ENCODE results near the gene PANK4. TPM values are rescaled to one million over a fixed set of nuclear protein-coding genes. Genes with fewer than 3 reads are reported as not detected.
"Not testable (repeated sequence)": the region's sequence is repeated elsewhere in the genome, so short reads cannot be mapped to it uniquely, and the experiment has no call there.

The PANK4 gene
- total RNA-seq, 6 experiments from 2014 or later: 9.6 to 18.9 (median 13.4) TPM

DNA sequence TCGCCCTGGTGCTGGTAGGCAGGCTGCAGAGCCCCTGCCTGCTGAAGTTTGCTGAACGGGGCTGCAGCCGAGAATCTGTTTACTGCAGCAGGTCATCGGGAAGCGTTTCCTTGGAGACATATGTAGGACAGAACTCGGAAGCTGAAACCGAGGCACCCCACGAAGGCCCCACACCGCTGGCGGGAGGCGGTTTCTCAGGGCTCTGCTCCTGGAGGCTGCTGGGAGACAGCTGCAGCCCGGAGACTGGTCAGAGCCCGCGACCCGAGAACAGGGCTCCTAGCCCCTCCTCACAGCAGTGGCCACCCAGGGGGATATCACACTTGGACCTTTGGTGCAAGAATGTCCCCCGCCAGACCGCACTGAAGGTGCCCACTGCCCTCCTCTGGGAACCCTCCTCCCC, 63.0 kb downstream of the PANK4 start:
- 20% methylated on average over 4 of the region's 17 CpGs for WGBS (ENCODE audit: insufficient coverage, low coverage, low lambda C conversion rate, missing lambda C conversion rate)
- TF ChIP-seq CTCF (IDR thresholded peaks at IDR 0.05) (no peak), POLR2A (IDR thresholded peaks at IDR 0.05) (no peak)
- no peak overlapping the region for H3K4me3 ChIP-seq
- DNase-seq: no peak
- no peaks in the 10 kb centered on the region for H3K9me3 ChIP-seq
- peaks cover 0 to 8% of the 10 kb centered on the region in 2 donors for H3K27me3 ChIP-seq
- no peak overlapping the region for H3K27ac ChIP-seq
- no peak for ATAC-seq
- H3K4me1 ChIP-seq: peaks cover 0 to 17% (median 1%) of the 10 kb centered on the region in 4 donors
- H3K36me3 ChIP-seq: no peaks in the 10 kb centered on the region
- intact Hi-C loops (cut with DNase I): no loop called here

GRCh38 chr1:2462819-2463218, 63.6 kb downstream of the PANK4 start:
- Histone ChIP-seq H3K27me3 (peaks cover 0 to 8% of the 10 kb centered on the region in 2 donors), H3K9me3 (no peaks in the 10 kb centered on the region), H3K27ac (no peak overlapping the region), H3K36me3 (no peaks in the 10 kb centered on the region), H3K4me1 (peaks cover 0 to 17% (median 1%) of the 10 kb centered on the region in 4 donors), H3K4me3 (no peak overlapping the region)
- intact Hi-C loops (cut with DNase I): no loop called here
- TF ChIP-seq POLR2A (IDR thresholded peaks at IDR 0.05): no peak
- TF ChIP-seq CTCF (IDR thresholded peaks at IDR 0.05): no peak
- WGBS (ENCODE audit: insufficient coverage, low coverage, low lambda C conversion rate, missing lambda C conversion rate): 40% methylated on average over 4 of the region's 15 CpGs
- DNase-seq (no peak), ATAC-seq (no peak)

DNA sequence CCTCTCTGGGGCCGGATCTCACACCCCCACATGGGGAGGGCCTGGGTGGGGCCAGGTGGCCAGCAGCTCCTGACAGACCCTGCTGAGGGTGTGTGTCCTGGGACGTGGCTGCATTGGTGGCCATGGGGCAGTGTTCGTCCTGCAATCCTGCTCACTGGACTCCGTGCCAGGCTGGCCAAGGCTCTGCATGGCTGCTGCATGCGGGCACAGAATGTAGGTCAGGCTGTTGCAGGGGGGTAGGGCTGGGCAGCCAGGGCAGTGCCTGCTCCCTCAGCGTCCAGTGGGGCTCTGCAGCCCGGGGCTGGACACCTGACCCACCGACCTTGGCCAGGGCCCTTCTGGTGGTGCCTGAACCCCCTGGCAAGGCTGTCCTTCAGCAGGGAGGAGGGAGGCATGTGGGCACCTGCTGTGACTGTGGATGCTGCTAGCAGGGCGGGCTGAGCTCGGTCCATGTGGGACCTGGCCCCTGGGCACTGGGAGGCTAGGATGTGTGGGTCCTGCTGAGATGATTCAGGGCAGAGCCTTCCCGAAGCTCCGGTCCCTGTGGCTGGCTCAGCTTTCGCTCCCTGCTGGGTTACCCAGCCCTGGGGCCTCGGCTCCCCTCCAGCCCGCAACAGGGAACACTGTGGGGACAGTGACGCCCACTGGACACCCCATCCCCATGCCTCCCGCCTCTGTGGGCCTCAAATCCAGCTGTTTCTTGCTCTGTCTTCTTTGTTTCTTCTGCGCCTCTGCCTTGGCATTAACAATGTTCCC, 65.2 kb downstream of the PANK4 start:
- DNase-seq (peak in 2 of 3 donors; percentile 67 to 82), ATAC-seq (peak; percentile 37 to 71 (median 70))
- no peaks in the 10 kb centered on the region for H3K36me3 ChIP-seq
- peaks cover 0 to 17% (median 1%) of the 10 kb centered on the region in 4 donors for H3K4me1 ChIP-seq
- no peak overlapping the region for H3K27ac ChIP-seq
- 63% methylated on average over 4 of the region's 18 CpGs for WGBS (ENCODE audit: insufficient coverage, low coverage, low lambda C conversion rate, missing lambda C conversion rate)
- no peaks in the 10 kb centered on the region for H3K27me3 ChIP-seq
- H3K4me3 ChIP-seq: no peak overlapping the region
- no peaks in the 10 kb centered on the region for H3K9me3 ChIP-seq
- intact Hi-C loops (cut with DNase I): no loop called here
- TF ChIP-seq POLR2A (IDR thresholded peaks at IDR 0.05): no peak

GRCh38 chr1:2460203-2460602, 66.2 kb downstream of the PANK4 start:
- TF ChIP-seq POLR2A (IDR thresholded peaks at IDR 0.05) (no peak), CTCF (IDR thresholded peaks at IDR 0.05) (no peak)
- no peaks in the 10 kb centered on the region for H3K36me3 ChIP-seq
- H3K27ac ChIP-seq: no peak overlapping the region
- intact Hi-C loops (cut with DNase I): no loop called here
- WGBS (ENCODE audit: insufficient coverage, low coverage, low lambda C conversion rate, missing lambda C conversion rate): 72% methylated on average over 4 of the region's 8 CpGs
- DNase-seq (no peak), ATAC-seq (no peak)
- peaks cover 0 to 17% (median 1%) of the 10 kb centered on the region in 4 donors for H3K4me1 ChIP-seq
- no peaks in the 10 kb centered on the region for H3K9me3 ChIP-seq
- no peak overlapping the region for H3K4me3 ChIP-seq
- no peaks in the 10 kb centered on the region for H3K27me3 ChIP-seq

GRCh38 chr1:2459757-2460156, 66.6 kb downstream of the PANK4 start:
- Histone ChIP-seq H3K4me1 (peaks cover 0 to 17% (median 1%) of the 10 kb centered on the region in 4 donors), H3K27ac (no peak overlapping the region), H3K9me3 (no peaks in the 10 kb centered on the region), H3K36me3 (no peaks in the 10 kb centered on the region), H3K27me3 (no peaks in the 10 kb centered on the region), H3K4me3 (no peak overlapping the region)
- ATAC-seq (peak; percentile 85 to 91 (median 88)), DNase-seq (peak; percentile 76 to 89 (median 78))
- 71% methylated on average over 3 of the region's 23 CpGs for WGBS (ENCODE audit: insufficient coverage, low coverage, low lambda C conversion rate, missing lambda C conversion rate)
- TF ChIP-seq POLR2A (IDR thresholded peaks at IDR 0.05): no peak
- TF ChIP-seq CTCF (IDR thresholded peaks at IDR 0.05): peak; percentile 31 to 40 (median 38)
- intact Hi-C loops (cut with DNase I): no loop called here

- 75% methylated on average over 7 of the region's 16 CpGs for WGBS (ENCODE audit: insufficient coverage, low coverage, low lambda C conversion rate, missing lambda C conversion rate)
- H3K27me3 ChIP-seq; H3K36me3 ChIP-seq; intact Hi-C loops (cut with DNase I); H3K4me3 ChIP-seq; H3K27ac ChIP-seq; H3K9me3 ChIP-seq; ATAC-seq; DNase-seq: not testable (repeated sequence)
- peaks cover 0 to 17% (median 1%) of the 10 kb centered on the region in 4 donors for H3K4me1 ChIP-seq
These were observed 67.2 kb downstream of the PANK4 start for GRCh38 chr1:2459102-2459753.
